ENCODE data around the gene ZFC3H1. TPM values are rescaled to one million over a fixed set of nuclear protein-coding genes. Genes with fewer than 3 reads are reported as not detected.
"Not testable (repeated sequence)": the region's sequence is repeated elsewhere in the genome, so short reads cannot be mapped to it uniquely, and the experiment has no call there.

The ZFC3H1 gene
- total and polyA plus RNA-seq, 12 donors: 6.9 to 26.5 (median 17.2) TPM

DNA sequence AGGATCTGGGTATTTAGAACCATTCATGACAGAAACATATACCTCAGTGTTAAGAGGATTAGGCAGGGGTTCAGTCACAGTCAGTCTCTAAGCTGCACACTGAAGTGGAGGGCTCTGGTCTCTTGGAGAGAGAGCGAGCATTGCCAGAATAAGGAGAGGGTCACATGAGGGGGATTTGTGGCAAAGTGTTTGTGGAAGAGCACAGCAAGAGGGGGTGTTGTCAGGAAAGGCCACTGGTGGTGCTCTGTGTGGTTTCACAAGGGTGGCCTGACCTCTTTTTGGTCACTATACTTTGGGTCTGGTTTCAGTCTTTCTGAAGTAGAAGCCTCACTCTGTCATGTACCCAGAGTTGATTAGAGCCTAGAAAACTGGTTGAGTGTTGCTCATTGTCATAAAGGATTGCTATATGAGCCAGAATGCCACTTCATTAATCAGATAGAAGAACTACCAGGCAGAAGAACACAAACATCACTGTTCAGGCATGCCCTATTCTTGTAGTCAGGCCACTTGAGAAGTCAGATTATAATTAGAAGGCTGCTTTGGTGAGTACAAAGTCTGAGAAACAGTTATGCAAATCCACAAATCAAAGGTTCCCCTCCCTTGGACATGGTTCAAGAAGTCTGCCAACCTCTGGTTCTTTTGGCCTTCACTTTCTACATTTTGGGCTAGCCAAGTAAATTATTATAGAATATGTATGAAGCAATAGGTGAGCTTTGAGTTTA lies 30.6 kb upstream of the ZFC3H1 start:
- no peaks in the 10 kb centered on the region for H3K27me3 ChIP-seq
- 65 to 83% methylated on average over 1 of the region's 1 CpG for WGBS, 2 donors
- TF ChIP-seq, protein P1, sequence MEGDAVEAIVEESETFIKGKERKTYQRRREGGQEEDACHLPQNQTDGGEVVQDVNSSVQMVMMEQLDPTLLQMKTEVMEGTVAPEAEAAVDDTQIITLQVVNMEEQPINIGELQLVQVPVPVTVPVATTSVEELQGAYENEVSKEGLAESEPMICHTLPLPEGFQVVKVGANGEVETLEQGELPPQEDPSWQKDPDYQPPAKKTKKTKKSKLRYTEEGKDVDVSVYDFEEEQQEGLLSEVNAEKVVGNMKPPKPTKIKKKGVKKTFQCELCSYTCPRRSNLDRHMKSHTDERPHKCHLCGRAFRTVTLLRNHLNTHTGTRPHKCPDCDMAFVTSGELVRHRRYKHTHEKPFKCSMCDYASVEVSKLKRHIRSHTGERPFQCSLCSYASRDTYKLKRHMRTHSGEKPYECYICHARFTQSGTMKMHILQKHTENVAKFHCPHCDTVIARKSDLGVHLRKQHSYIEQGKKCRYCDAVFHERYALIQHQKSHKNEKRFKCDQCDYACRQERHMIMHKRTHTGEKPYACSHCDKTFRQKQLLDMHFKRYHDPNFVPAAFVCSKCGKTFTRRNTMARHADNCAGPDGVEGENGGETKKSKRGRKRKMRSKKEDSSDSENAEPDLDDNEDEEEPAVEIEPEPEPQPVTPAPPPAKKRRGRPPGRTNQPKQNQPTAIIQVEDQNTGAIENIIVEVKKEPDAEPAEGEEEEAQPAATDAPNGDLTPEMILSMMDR (IDR thresholded peaks at IDR 0.05): no peak
- peaks cover 0 to 21% (median 6%) of the 10 kb centered on the region in 9 donors for H3K4me1 ChIP-seq
- no peaks in the 10 kb centered on the region for H3K9me3 ChIP-seq
- H3K27ac ChIP-seq: peak overlapping the region in 8 of 10 donors; percentile 30 to 79 (median 55)
- H3K4me3 ChIP-seq: no peak overlapping the region
- peaks cover 0 to 54% (median 25%) of the 10 kb centered on the region in 9 donors for H3K36me3 ChIP-seq
- DNase-seq (no peak), ATAC-seq (peak in 7 of 8 donors; percentile 55 to 90 (median 78))
- intact Hi-C loops (cut with DNase I): no loop called here

DNA sequence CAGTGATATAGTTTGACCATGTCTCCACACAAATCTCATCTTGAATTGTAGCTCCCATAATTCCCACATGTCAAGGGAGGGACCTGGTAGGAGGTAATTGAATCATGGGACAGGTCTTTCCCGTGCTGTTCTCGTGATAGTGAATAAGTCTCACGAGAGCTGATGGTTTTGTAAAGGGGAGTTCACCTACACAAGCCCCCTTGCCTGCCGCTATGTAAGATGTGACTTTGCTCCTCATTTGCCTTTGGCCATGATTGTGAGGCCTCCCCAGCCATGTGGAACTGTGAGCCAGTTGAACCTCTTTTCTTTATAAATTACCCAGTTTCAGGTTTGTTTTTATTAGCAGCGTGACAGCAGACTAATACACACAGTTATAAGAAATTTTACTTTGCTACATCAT lies 30.0 kb upstream of the ZFC3H1 start:
- Histone ChIP-seq H3K4me1 (peaks cover 0 to 25% (median 9%) of the 10 kb centered on the region in 9 donors), H3K36me3 (peaks cover 0 to 48% (median 18%) of the 10 kb centered on the region in 9 donors), H3K27ac (peak overlapping the region in 6 of 10 donors; percentile 30 to 79 (median 62))
- WGBS, 2 donors: 82 to 92% methylated on average over 5 of the region's 5 CpGs
- intact Hi-C loops (cut with DNase I); H3K27me3 ChIP-seq; H3K4me3 ChIP-seq; DNase-seq; H3K9me3 ChIP-seq; ATAC-seq: not testable (repeated sequence)

GRCh38 chr12:71693126-71693525 lies 29.5 kb upstream of the ZFC3H1 start:
- H3K27ac ChIP-seq: no peak overlapping the region
- no peaks in the 10 kb centered on the region for H3K9me3 ChIP-seq
- peaks cover 0 to 43% (median 16%) of the 10 kb centered on the region in 9 donors for H3K36me3 ChIP-seq
- peaks cover 0 to 30% (median 14%) of the 10 kb centered on the region in 9 donors for H3K4me1 ChIP-seq
- TF ChIP-seq, protein P1 (IDR thresholded peaks at IDR 0.05): no peak
- ATAC-seq (no peak), DNase-seq (no peak)
- intact Hi-C loops (cut with DNase I): no loop called here
- H3K4me3 ChIP-seq: no peak overlapping the region
- no peaks in the 10 kb centered on the region for H3K27me3 ChIP-seq
- WGBS, 2 donors: 98% methylated on average over 7 of the region's 7 CpGs

DNA sequence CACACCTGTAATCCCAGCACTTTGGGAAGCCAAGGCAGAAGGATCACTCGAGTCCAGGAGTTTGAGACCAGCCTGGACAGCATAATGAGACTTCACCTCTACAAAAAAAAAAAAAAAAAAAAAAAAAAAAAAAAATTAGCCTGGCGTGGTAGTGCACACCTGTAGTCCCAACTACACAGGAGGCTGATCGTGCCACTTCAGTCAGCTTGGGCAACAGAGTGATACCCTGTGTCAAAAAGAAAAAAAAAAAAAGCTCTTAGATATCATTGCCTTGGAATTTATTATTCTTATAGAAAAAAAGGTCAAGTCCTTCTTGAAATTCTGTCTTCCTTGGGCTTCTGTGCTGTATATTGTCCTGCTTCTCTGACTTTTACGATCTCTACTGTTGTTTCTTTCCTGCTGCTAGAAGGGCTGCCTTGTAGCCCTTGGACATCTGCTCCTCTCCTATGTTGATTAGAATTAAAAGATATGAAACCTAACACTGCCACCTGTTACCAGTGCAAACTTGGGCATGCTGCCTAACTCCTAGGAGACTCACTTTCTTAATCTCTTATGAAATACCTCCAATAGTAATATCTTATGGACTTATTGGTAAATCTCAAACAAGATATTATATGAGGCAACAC lies 28.0 kb upstream of the ZFC3H1 start:
- ATAC-seq: no peak
- WGBS, 2 donors: 90 to 91% methylated on average over 4 of the region's 4 CpGs
- Histone ChIP-seq H3K27me3 (no peaks in the 10 kb centered on the region), H3K9me3 (no peaks in the 10 kb centered on the region), H3K27ac (no peak overlapping the region), H3K36me3 (peaks cover 0 to 28% (median 4%) of the 10 kb centered on the region in 9 donors), H3K4me1 (peaks cover 0 to 45% (median 29%) of the 10 kb centered on the region in 9 donors), H3K4me3 (no peak overlapping the region)
- TF ChIP-seq, protein P1 (IDR thresholded peaks at IDR 0.05): no peak
- DNase-seq: no peak
- intact Hi-C loops (cut with DNase I): no loop called here

Measured in heart right ventricle (tissue), 16 donors.